GM23338 (cell line): Measurements from ENCODE around the gene IWS1. TPM values are rescaled to one million over a fixed set of nuclear protein-coding genes. Genes with fewer than 3 reads are reported as not detected.

Experiments used
- ATAC-seq: fragments of 200-7000 bp; cut with Tn5 transposase; 3 replicates; pipeline ENCODE4 v1.9.1; 2020
- DNase-seq: peaks from one replicate; pipeline ENCODE4 v3.0.0-alpha.2; 2015; ENCODE audit warnings: low spot score
- H2AFZ ChIP-seq: fragments of 200-600 bp; sonication (generic); 2 replicates; pipeline ENCODE4 v1.8.0; 2016; ENCODE audit warnings: antibody characterized with exemption, mild to moderate bottlenecking, moderate library complexity
- H3F3A ChIP-seq: fragments of 200-600 bp; sonication (generic); replicated peaks from 2 replicates; pipeline ENCODE4 v1.8.0; 2017; ENCODE audit warnings: antibody characterized with exemption, mixed run types, low read depth
- H3K27ac ChIP-seq: fragments of 200-600 bp; sonication (generic); 2 replicates; pipeline ENCODE4 v1.6.1; 2016; ENCODE audit warnings: low read depth
- H3K27me3 ChIP-seq: fragments of 200-600 bp; sonication (generic); 2 replicates; pipeline ENCODE4 v1.8.0; 2016; ENCODE audit warnings: mild to moderate bottlenecking, mixed run types, moderate library complexity; ENCODE audit not compliant: insufficient read depth
- H3K36me3 ChIP-seq: fragments of 200-600 bp; sonication (generic); 2 replicates; pipeline ENCODE4 v1.8.0; 2016; ENCODE audit warnings: mild to moderate bottlenecking; ENCODE audit not compliant: insufficient read depth
- H3K4me1 ChIP-seq: fragments of 200-600 bp; sonication (generic); 2 replicates; pipeline ENCODE4 v1.8.0; 2016; ENCODE audit warnings: mild to moderate bottlenecking, moderate library complexity; ENCODE audit not compliant: insufficient read depth
- H3K4me2 ChIP-seq: fragments of 200-600 bp; sonication (generic); 2 replicates; pipeline ENCODE4 v1.7.1; 2017; ENCODE audit warnings: mixed run types
- H3K4me3 ChIP-seq: fragments of 200-600 bp; sonication (generic); 2 replicates; pipeline ENCODE4 v1.6.1; 2016; ENCODE audit warnings: mixed run types
- H3K79me2 ChIP-seq: fragments of 200-600 bp; sonication (generic); replicated peaks from 2 replicates; pipeline ENCODE4 v1.8.0; 2017; ENCODE audit warnings: mild to moderate bottlenecking; ENCODE audit not compliant: insufficient read depth
- H3K9me2 ChIP-seq: fragments of 200-600 bp; sonication (generic); 2 replicates; pipeline ENCODE4 v1.8.0; 2017; ENCODE audit not compliant: insufficient read depth
- H4K20me1 ChIP-seq: fragments of 200-600 bp; sonication (generic); replicated peaks from 2 replicates; pipeline ENCODE4 v1.8.0; 2017; ENCODE audit warnings: mild to moderate bottlenecking; ENCODE audit not compliant: insufficient read depth
- H3K27ac Mint-ChIP-seq: 2 replicates; pipeline ENCODE4 v1.8.0; 2020; ENCODE audit warnings: inconsistent platforms, mild to moderate bottlenecking, moderate library complexity, mixed read lengths
- H3K27me3 Mint-ChIP-seq: 3 replicates; pipeline ENCODE4 v1.8.0; 2022; ENCODE audit warnings: low read depth, mild to moderate bottlenecking, moderate library complexity, mixed read lengths, inconsistent platforms; ENCODE audit not compliant: insufficient read depth, poor library complexity
- H3K36me3 Mint-ChIP-seq: 3 replicates; pipeline ENCODE4 v1.8.0; 2021; ENCODE audit warnings: low read depth, mild to moderate bottlenecking, inconsistent platforms, moderate library complexity, mixed read lengths
- H3K4me1 Mint-ChIP-seq: 3 replicates; pipeline ENCODE4 v1.8.0; 2020; ENCODE audit warnings: mild to moderate bottlenecking, inconsistent platforms, mixed read lengths
- H3K4me3 Mint-ChIP-seq: 3 replicates; pipeline ENCODE4 v1.8.0; 2021; ENCODE audit warnings: moderate library complexity, mild to moderate bottlenecking, inconsistent platforms, mixed read lengths
- H3K9me3 Mint-ChIP-seq: 3 replicates; pipeline ENCODE4 v1.8.0; 2020; ENCODE audit warnings: moderate library complexity, mild to moderate bottlenecking, inconsistent platforms, mixed read lengths
- CREB1 ChIP-seq: fragments of 250-450 bp; sonication (Bioruptor Pico); IDR thresholded peaks from 2 replicates; pipeline ENCODE4 v1.5.0; 2020; ENCODE audit warnings: low read depth, mild to moderate bottlenecking, moderate library complexity
- EZH2 ChIP-seq: fragments of 200-600 bp; sonication (generic); IDR thresholded peaks from one replicate; pipeline ENCODE4 v1.8.0; 2017; ENCODE audit warnings: antibody characterized with exemption, mild to moderate bottlenecking, low read depth; ENCODE audit not compliant: unreplicated experiment
- EZH2phosphoT487 ChIP-seq: fragments of 200-600 bp; sonication (generic); IDR thresholded peaks from one replicate; pipeline ENCODE4 v1.8.1; 2018; ENCODE audit warnings: antibody characterized with exemption; ENCODE audit not compliant: unreplicated experiment
- JUNB ChIP-seq: IDR thresholded peaks from one replicate; pipeline ENCODE4 v1.6.1; 2016; ENCODE audit warnings: antibody characterized with exemption; ENCODE audit not compliant: unreplicated experiment
- NANOG ChIP-seq: IDR thresholded peaks from 2 replicates; pipeline ENCODE4 v1.6.1; 2016; ENCODE audit warnings: antibody characterized with exemption, borderline replicate concordance
- POLR2AphosphoS5 ChIP-seq: IDR thresholded peaks from 2 replicates; pipeline ENCODE4 v1.6.1; 2016; ENCODE audit warnings: antibody characterized with exemption, low read depth
- STAT1 ChIP-seq: IDR thresholded peaks from one replicate; pipeline ENCODE4 v1.6.1; 2016; ENCODE audit warnings: antibody characterized with exemption; ENCODE audit not compliant: unreplicated experiment
- ZNF114 ChIP-seq: fragments of 250-450 bp; sonication (Bioruptor Pico); IDR thresholded peaks from 2 replicates; pipeline ENCODE4 v1.5.0; 2020; ENCODE audit warnings: mild to moderate bottlenecking, moderate library complexity
- ZNF331 ChIP-seq: fragments of 250-450 bp; sonication (Bioruptor Pico); IDR thresholded peaks from 2 replicates; pipeline ENCODE4 v1.5.0; 2020; ENCODE audit warnings: low read depth, mild to moderate bottlenecking, moderate library complexity
- polyA plus RNA-seq: library from polyadenylated mRNA; unstranded; fragments of >200 nt; fragmentation: Nextera tagmentation; extraction: Ambion mirVana; gene quantifications from 2 replicates; pipeline ENCODE4 v1.2.1, GENCODE V29; 2016
- total RNA-seq: library from RNA; depleted of rRNA; stranded (reverse); fragments of >200 nt; shearing (Covaris generic); gene quantifications from 2 replicates; pipeline ENCODE4 v1.2.3, GENCODE V29; 2014
- TF ChIP-seq, protein P1 (sequence below): fragments of 250-450 bp; sonication (Bioruptor Pico); IDR thresholded peaks from 2 replicates; pipeline ENCODE4 v1.5.0; 2020; ENCODE audit warnings: mild to moderate bottlenecking, moderate library complexity
- TF ChIP-seq, protein P2 (sequence below), 2 experiments: fragments of 200-600 bp in 1 of 2; sonication (generic) in 1 of 2; conservative IDR thresholded peaks; 2 replicates each; pipeline versions ENCODE4 v1.5.1 to v1.6.1; 2016 to 2017; ENCODE audit warnings: antibody characterized with exemption in 2 of 2, low read depth in 2 of 2, mild to moderate bottlenecking in 2 of 2, moderate library complexity in 1 of 2
- TF ChIP-seq, protein P3 (sequence below): IDR thresholded peaks from 2 replicates; pipeline ENCODE4 v1.6.1; 2016; ENCODE audit warnings: antibody characterized with exemption
- TF ChIP-seq, protein P4 (sequence below): IDR thresholded peaks from one replicate; pipeline ENCODE4 v1.6.1; 2018; ENCODE audit warnings: antibody characterized with exemption; ENCODE audit not compliant: unreplicated experiment

Gene IWS1
- total and polyA plus RNA-seq, 2 experiments from 2014 or later, result 82.8 to 97.2 TPM

DNA sequence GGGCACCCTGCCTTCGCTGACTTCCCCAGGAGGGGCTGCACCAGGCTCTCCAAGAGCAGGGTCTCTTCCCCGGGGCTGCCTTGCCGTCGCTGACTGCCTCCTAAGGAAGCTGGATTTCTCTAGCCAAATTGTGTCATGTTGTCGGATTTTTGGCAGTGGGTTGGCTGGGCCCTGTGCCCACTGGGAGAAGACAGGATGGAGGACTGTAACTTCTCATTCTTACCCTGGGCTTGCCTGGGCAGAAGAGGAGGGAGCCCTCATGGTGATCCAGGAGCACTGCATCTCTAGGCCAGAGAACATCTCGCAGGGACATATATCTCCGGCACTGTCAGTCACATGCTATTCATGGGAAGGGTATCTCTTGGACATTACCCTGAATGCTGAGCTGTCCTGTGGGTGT lies 15.5 kb upstream of the IWS1 start:
- no peak overlapping the region for H3K4me3 ChIP-seq
- H4K20me1 ChIP-seq, result no peaks in the 10 kb centered on the region
- H3K79me2 ChIP-seq, result no peaks in the 10 kb centered on the region
- H3K36me3 ChIP-seq, result no peaks in the 10 kb centered on the region
- Mint-ChIP-seq H3K27ac (no peak overlapping the region), H3K27me3 (peaks cover 5% of the 10 kb centered on the region), H3K9me3 (no peaks in the 10 kb centered on the region), H3K36me3 (no peaks in the 10 kb centered on the region), H3K4me3 (no peak overlapping the region), H3K4me1 (no peaks in the 10 kb centered on the region)
- H3K4me2 ChIP-seq, result no peak overlapping the region
- H3K9me2 ChIP-seq, result no peaks in the 10 kb centered on the region
- H3K4me1 ChIP-seq, result no peaks in the 10 kb centered on the region
- DNase-seq, result no peak
- no peak overlapping the region for H2AFZ ChIP-seq
- no peaks in the 10 kb centered on the region for H3K27me3 ChIP-seq
- no peaks in the 10 kb centered on the region for H3F3A ChIP-seq
- ATAC-seq, result peak; percentile 27; the same call in 1 of the 3 replicates
- no peak overlapping the region for H3K27ac ChIP-seq
- TF ChIP-seq, protein P1, sequence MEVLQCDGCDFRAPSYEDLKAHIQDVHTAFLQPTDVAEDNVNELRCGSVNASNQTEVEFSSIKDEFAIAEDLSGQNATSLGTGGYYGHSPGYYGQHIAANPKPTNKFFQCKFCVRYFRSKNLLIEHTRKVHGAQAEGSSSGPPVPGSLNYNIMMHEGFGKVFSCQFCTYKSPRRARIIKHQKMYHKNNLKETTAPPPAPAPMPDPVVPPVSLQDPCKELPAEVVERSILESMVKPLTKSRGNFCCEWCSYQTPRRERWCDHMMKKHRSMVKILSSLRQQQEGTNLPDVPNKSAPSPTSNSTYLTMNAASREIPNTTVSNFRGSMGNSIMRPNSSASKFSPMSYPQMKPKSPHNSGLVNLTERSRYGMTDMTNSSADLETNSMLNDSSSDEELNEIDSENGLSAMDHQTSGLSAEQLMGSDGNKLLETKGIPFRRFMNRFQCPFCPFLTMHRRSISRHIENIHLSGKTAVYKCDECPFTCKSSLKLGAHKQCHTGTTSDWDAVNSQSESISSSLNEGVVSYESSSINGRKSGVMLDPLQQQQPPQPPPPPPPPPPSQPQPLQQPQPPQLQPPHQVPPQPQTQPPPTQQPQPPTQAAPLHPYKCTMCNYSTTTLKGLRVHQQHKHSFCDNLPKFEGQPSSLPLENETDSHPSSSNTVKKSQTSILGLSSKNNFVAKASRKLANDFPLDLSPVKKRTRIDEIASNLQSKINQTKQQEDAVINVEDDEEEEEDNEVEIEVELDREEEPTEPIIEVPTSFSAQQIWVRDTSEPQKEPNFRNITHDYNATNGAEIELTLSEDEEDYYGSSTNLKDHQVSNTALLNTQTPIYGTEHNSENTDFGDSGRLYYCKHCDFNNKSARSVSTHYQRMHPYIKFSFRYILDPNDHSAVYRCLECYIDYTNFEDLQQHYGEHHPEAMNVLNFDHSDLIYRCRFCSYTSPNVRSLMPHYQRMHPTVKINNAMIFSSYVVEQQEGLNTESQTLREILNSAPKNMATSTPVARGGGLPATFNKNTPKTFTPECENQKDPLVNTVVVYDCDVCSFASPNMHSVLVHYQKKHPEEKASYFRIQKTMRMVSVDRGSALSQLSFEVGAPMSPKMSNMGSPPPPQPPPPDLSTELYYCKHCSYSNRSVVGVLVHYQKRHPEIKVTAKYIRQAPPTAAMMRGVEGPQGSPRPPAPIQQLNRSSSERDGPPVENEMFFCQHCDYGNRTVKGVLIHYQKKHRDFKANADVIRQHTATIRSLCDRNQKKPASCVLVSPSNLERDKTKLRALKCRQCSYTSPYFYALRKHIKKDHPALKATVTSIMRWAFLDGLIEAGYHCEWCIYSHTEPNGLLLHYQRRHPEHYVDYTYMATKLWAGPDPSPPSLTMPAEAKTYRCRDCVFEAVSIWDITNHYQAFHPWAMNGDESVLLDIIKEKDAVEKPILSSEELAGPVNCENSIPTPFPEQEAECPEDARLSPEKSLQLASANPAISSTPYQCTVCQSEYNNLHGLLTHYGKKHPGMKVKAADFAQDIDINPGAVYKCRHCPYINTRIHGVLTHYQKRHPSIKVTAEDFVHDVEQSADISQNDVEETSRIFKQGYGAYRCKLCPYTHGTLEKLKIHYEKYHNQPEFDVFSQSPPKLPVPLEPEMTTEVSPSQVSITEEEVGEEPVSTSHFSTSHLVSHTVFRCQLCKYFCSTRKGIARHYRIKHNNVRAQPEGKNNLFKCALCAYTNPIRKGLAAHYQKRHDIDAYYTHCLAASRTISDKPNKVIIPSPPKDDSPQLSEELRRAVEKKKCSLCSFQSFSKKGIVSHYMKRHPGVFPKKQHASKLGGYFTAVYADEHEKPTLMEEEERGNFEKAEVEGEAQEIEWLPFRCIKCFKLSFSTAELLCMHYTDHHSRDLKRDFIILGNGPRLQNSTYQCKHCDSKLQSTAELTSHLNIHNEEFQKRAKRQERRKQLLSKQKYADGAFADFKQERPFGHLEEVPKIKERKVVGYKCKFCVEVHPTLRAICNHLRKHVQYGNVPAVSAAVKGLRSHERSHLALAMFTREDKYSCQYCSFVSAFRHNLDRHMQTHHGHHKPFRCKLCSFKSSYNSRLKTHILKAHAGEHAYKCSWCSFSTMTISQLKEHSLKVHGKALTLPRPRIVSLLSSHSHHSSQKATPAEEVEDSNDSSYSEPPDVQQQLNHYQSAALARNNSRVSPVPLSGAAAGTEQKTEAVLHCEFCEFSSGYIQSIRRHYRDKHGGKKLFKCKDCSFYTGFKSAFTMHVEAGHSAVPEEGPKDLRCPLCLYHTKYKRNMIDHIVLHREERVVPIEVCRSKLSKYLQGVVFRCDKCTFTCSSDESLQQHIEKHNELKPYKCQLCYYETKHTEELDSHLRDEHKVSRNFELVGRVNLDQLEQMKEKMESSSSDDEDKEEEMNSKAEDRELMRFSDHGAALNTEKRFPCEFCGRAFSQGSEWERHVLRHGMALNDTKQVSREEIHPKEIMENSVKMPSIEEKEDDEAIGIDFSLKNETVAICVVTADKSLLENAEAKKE (CRISPR knock-in tag), result no peak
- TF ChIP-seq POLR2AphosphoS5, result no peak
- TF ChIP-seq, protein P2, sequence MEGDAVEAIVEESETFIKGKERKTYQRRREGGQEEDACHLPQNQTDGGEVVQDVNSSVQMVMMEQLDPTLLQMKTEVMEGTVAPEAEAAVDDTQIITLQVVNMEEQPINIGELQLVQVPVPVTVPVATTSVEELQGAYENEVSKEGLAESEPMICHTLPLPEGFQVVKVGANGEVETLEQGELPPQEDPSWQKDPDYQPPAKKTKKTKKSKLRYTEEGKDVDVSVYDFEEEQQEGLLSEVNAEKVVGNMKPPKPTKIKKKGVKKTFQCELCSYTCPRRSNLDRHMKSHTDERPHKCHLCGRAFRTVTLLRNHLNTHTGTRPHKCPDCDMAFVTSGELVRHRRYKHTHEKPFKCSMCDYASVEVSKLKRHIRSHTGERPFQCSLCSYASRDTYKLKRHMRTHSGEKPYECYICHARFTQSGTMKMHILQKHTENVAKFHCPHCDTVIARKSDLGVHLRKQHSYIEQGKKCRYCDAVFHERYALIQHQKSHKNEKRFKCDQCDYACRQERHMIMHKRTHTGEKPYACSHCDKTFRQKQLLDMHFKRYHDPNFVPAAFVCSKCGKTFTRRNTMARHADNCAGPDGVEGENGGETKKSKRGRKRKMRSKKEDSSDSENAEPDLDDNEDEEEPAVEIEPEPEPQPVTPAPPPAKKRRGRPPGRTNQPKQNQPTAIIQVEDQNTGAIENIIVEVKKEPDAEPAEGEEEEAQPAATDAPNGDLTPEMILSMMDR (conservative IDR thresholded peaks at IDR 0.05; ENCODE audit: low read depth in 2 of 2), result no peak
- no peak for TF ChIP-seq ZNF114 (CRISPR knock-in tag)
- no peak for TF ChIP-seq EZH2
- TF ChIP-seq ZNF331 (CRISPR knock-in tag), result no peak
- no peak for TF ChIP-seq EZH2phosphoT487
- TF ChIP-seq, protein P3, sequence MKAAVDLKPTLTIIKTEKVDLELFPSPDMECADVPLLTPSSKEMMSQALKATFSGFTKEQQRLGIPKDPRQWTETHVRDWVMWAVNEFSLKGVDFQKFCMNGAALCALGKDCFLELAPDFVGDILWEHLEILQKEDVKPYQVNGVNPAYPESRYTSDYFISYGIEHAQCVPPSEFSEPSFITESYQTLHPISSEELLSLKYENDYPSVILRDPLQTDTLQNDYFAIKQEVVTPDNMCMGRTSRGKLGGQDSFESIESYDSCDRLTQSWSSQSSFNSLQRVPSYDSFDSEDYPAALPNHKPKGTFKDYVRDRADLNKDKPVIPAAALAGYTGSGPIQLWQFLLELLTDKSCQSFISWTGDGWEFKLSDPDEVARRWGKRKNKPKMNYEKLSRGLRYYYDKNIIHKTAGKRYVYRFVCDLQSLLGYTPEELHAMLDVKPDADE, result no peak
- no peak for TF ChIP-seq NANOG
- TF ChIP-seq STAT1, result no peak
- TF ChIP-seq, protein P4, sequence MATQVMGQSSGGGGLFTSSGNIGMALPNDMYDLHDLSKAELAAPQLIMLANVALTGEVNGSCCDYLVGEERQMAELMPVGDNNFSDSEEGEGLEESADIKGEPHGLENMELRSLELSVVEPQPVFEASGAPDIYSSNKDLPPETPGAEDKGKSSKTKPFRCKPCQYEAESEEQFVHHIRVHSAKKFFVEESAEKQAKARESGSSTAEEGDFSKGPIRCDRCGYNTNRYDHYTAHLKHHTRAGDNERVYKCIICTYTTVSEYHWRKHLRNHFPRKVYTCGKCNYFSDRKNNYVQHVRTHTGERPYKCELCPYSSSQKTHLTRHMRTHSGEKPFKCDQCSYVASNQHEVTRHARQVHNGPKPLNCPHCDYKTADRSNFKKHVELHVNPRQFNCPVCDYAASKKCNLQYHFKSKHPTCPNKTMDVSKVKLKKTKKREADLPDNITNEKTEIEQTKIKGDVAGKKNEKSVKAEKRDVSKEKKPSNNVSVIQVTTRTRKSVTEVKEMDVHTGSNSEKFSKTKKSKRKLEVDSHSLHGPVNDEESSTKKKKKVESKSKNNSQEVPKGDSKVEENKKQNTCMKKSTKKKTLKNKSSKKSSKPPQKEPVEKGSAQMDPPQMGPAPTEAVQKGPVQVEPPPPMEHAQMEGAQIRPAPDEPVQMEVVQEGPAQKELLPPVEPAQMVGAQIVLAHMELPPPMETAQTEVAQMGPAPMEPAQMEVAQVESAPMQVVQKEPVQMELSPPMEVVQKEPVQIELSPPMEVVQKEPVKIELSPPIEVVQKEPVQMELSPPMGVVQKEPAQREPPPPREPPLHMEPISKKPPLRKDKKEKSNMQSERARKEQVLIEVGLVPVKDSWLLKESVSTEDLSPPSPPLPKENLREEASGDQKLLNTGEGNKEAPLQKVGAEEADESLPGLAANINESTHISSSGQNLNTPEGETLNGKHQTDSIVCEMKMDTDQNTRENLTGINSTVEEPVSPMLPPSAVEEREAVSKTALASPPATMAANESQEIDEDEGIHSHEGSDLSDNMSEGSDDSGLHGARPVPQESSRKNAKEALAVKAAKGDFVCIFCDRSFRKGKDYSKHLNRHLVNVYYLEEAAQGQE, result no peak
- TF ChIP-seq CREB1 (CRISPR knock-in tag), result no peak
- TF ChIP-seq JUNB, result no peak
